ENCODE data around the gene LRP2.

The LRP2 gene

GRCh38 chr2:169229590-169229989, 132.7 kb downstream of the LRP2 start:
- H3K36me3 ChIP-seq: no peaks in the 10 kb centered on the region
- no peaks in the 10 kb centered on the region for H3K4me1 ChIP-seq
- DNase-seq: no peak
- no peak for TF ChIP-seq CTCF (IDR thresholded peaks at IDR 0.05; ENCODE audit: low read depth, low read length)
- no peaks in the 10 kb centered on the region for H3K9me3 ChIP-seq
- H3K27me3 ChIP-seq: no peaks in the 10 kb centered on the region
- no peak overlapping the region for H3K4me3 ChIP-seq (ENCODE audit: low read depth, low read length)

GRCh38 chr2:169225906-169226305, 136.4 kb downstream of the LRP2 start:
- Histone ChIP-seq H3K36me3 (no peaks in the 10 kb centered on the region), H3K9me3 (no peaks in the 10 kb centered on the region), H3K4me3 (ENCODE audit: low read depth, low read length) (no peak overlapping the region), H3K27me3 (no peaks in the 10 kb centered on the region), H3K4me1 (no peaks in the 10 kb centered on the region)
- no peak for DNase-seq
- no peak for TF ChIP-seq CTCF (IDR thresholded peaks at IDR 0.05; ENCODE audit: low read depth, low read length)

- TF ChIP-seq CTCF (IDR thresholded peaks at IDR 0.05; ENCODE audit: low read depth, low read length): no peak
- no peak for DNase-seq
- H3K36me3 ChIP-seq: no peaks in the 10 kb centered on the region
Measured at GRCh38 chr2:169225233-169225750, 137.0 kb downstream of the LRP2 start.

GRCh38 chr2:169222665-169223064, 139.7 kb downstream of the LRP2 start:
- H3K36me3 ChIP-seq: no peaks in the 10 kb centered on the region
- no peak overlapping the region for H3K4me3 ChIP-seq (ENCODE audit: low read depth, low read length)
- no peak for DNase-seq
- H3K4me1 ChIP-seq: no peaks in the 10 kb centered on the region
- H3K27me3 ChIP-seq: no peaks in the 10 kb centered on the region
- no peaks in the 10 kb centered on the region for H3K9me3 ChIP-seq
- no peak for TF ChIP-seq CTCF (IDR thresholded peaks at IDR 0.05; ENCODE audit: low read depth, low read length)

More at GRCh38 chr2:169225233-169225750, 137.0 kb downstream of the LRP2 start:
- no peaks in the 10 kb centered on the region for H3K9me3 ChIP-seq
- H3K4me1 ChIP-seq: no peaks in the 10 kb centered on the region
- H3K27me3 ChIP-seq: no peaks in the 10 kb centered on the region
- no peak overlapping the region for H3K4me3 ChIP-seq (ENCODE audit: low read depth, low read length)

- Histone ChIP-seq H3K4me3 (ENCODE audit: low read depth, low read length) (no peak overlapping the region), H3K27me3 (no peaks in the 10 kb centered on the region), H3K9me3 (no peaks in the 10 kb centered on the region), H3K4me1 (no peaks in the 10 kb centered on the region), H3K36me3 (no peaks in the 10 kb centered on the region)
- DNase-seq: no peak
- peak; percentile 27; the same call in 1 of the 2 replicates for TF ChIP-seq CTCF (IDR thresholded peaks at IDR 0.05; ENCODE audit: low read depth, low read length)
Measured at GRCh38 chr2:169221745-169222369, 140.5 kb downstream of the LRP2 start.

- no peak for TF ChIP-seq CTCF (IDR thresholded peaks at IDR 0.05; ENCODE audit: low read depth, low read length)
- no peak for DNase-seq
- Histone ChIP-seq H3K36me3 (no peaks in the 10 kb centered on the region), H3K4me3 (ENCODE audit: low read depth, low read length) (no peak overlapping the region), H3K4me1 (no peaks in the 10 kb centered on the region), H3K9me3 (no peaks in the 10 kb centered on the region), H3K27me3 (no peaks in the 10 kb centered on the region)
Measured at GRCh38 chr2:169210917-169211316, 151.4 kb downstream of the LRP2 start.
